Ishikawa (cell line): Measurements from ENCODE around the gene FLNC.

Source experiments
- CEBPB ChIP-seq: IDR thresholded peaks from 2 replicates; pipeline ENCODE4 v1.6.1; 2012
- CREB1 ChIP-seq: IDR thresholded peaks from 2 replicates; pipeline ENCODE4 v1.6.1; 2012; ENCODE audit warnings: low read depth
- EGR1 ChIP-seq: IDR thresholded peaks from 2 replicates; pipeline ENCODE4 v1.6.1; 2012
- EP300 ChIP-seq: IDR thresholded peaks from 2 replicates; pipeline ENCODE4 v1.6.1; 2012; ENCODE audit warnings: borderline replicate concordance
- FOXM1 ChIP-seq: IDR thresholded peaks from 2 replicates; pipeline ENCODE4 v1.6.1; 2012; ENCODE audit warnings: low read depth, borderline replicate concordance
- MAX ChIP-seq: IDR thresholded peaks from 2 replicates; pipeline ENCODE4 v1.6.1; 2012
- NFIC ChIP-seq: IDR thresholded peaks from 2 replicates; pipeline ENCODE4 v1.6.1; 2012
- RAD21 ChIP-seq: IDR thresholded peaks from 2 replicates; pipeline ENCODE4 v1.6.1; 2012; ENCODE audit warnings: low read depth
- REST ChIP-seq: IDR thresholded peaks from 2 replicates; pipeline ENCODE4 v1.6.1; 2012; ENCODE audit warnings: low read depth, mild to moderate bottlenecking
- TAF1 ChIP-seq: IDR thresholded peaks from 2 replicates; pipeline ENCODE4 v1.6.1; 2012; ENCODE audit warnings: low read depth, mild to moderate bottlenecking
- TCF12 ChIP-seq: IDR thresholded peaks from 2 replicates; pipeline ENCODE4 v1.6.1; 2012; ENCODE audit warnings: low read depth
- TEAD4 ChIP-seq: IDR thresholded peaks from 2 replicates; pipeline ENCODE4 v1.6.1; 2012
- USF1 ChIP-seq: IDR thresholded peaks from 2 replicates; pipeline ENCODE4 v1.6.1; 2012
- YY1 ChIP-seq: IDR thresholded peaks from 2 replicates; pipeline ENCODE4 v1.6.1; 2012; ENCODE audit warnings: low read depth
- ZBTB7A ChIP-seq: IDR thresholded peaks from 2 replicates; pipeline ENCODE4 v1.6.1; 2012; ENCODE audit warnings: low read depth

FLNC gene

GRCh38 chr7:128827971-128828711 lies 2.1 kb upstream of the FLNC start:
- TF ChIP-seq CREB1 (no peak), TCF12 (no peak), USF1 (no peak), MAX (no peak), EP300 (no peak), CEBPB (no peak), ZBTB7A (no peak), FOXM1 (no peak), EGR1 (no peak), REST (no peak), YY1 (no peak), TAF1 (no peak)

GRCh38 chr7:128829391-128830166 lies 627 bp upstream of the FLNC start:
- 0 out of 2 replicates have a peak, but pooled peaks have one; percentile 18 for TF ChIP-seq NFIC
- TF ChIP-seq MAX, result no peak; the same call in 1 of the 2 replicates
- no peak for TF ChIP-seq USF1
- peak; percentile 18; the same call in 1 of the 2 replicates for TF ChIP-seq ZBTB7A

GRCh38 chr7:128831178-128831993 lies 1.2 kb downstream of the FLNC start:
- TF ChIP-seq TEAD4 (no peak), USF1 (no peak), ZBTB7A (no peak), REST (no peak), YY1 (no peak), FOXM1 (no peak), NFIC (no peak), TAF1 (no peak), TCF12 (no peak), MAX (no peak), CREB1 (no peak), EGR1 (no peak)

GRCh38 chr7:128831994-128832879 lies 2.0 kb downstream of the FLNC start:
- no peak for TF ChIP-seq EP300
- TF ChIP-seq RAD21, result no peak
- no peak for TF ChIP-seq MAX
- TF ChIP-seq TCF12, result no peak
- TF ChIP-seq ZBTB7A, result no peak
- no peak for TF ChIP-seq REST
- TF ChIP-seq FOXM1, result no peak
- TF ChIP-seq USF1, result no peak
- TF ChIP-seq NFIC, result no peak
- TF ChIP-seq TAF1, result no peak
- no peak for TF ChIP-seq EGR1
- no peak for TF ChIP-seq CEBPB
- no peak for TF ChIP-seq YY1
- TF ChIP-seq TEAD4, result no peak
